Fibroblast of lung (primary cell): ENCODE results near the gene LTB.

ENCODE experiments used
- CTCF ChIP-seq, 2 donors: IDR thresholded peaks in 1 of 2; conservative IDR thresholded peaks in 1 of 2; 1 replicate in 1 of 2; 2 replicates in 1 of 2; pipeline ENCODE4 v1.5.1; 2011 to 2012; ENCODE audit warnings: low read length in 2 of 2, control low read depth in 1 of 2, inconsistent platforms in 1 of 2, low read depth in 1 of 2, mild to moderate bottlenecking in 1 of 2
- EZH2 ChIP-seq: IDR thresholded peaks from 2 replicates; pipeline ENCODE4 v1.5.1; 2012; ENCODE audit warnings: low read length, control low read depth, mild to moderate bottlenecking; ENCODE audit errors: missing control alignments

GRCh38 chr6:31631209-31631608 is 49.0 kb upstream of the LTB start:
- TF ChIP-seq CTCF (conservative IDR thresholded peaks at IDR 0.05 in 1 of 2, IDR thresholded peaks at IDR 0.05 in 1 of 2; ENCODE audit: low read depth in 1 of 2, low read length in 2 of 2), result no peak
- no peak for TF ChIP-seq EZH2
